ENCODE data around the gene DEXI.

Gene DEXI

DNA sequence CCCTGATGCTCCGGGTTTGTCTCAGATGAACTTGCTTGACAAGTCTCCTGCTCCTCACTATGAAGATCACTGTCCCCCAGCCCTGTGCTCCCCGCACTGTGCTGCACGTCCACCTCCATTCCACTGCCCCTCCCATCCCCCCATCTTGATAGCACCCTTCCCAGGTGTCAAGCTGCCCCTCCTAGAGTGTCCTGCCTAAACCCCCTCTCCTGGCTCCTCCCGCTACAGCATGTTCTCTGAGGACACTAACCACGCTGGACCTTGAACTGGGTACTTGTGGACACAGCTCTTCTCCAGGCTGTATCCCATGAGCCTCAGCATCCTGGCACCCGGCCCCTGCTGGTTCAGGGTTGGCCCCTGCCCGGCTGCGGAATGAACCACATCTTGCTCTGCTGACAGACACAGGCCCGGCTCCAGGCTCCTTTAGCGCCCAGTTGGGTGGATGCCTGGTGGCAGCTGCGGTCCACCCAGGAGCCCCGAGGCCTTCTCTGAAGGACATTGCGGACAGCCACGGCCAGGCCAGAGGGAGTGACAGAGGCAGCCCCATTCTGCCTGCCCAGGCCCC, 18.5 kb downstream of the DEXI start:
- DNase-seq (ENCODE audit: insufficient read length, low spot score) = no peak
- TF ChIP-seq, protein P1, sequence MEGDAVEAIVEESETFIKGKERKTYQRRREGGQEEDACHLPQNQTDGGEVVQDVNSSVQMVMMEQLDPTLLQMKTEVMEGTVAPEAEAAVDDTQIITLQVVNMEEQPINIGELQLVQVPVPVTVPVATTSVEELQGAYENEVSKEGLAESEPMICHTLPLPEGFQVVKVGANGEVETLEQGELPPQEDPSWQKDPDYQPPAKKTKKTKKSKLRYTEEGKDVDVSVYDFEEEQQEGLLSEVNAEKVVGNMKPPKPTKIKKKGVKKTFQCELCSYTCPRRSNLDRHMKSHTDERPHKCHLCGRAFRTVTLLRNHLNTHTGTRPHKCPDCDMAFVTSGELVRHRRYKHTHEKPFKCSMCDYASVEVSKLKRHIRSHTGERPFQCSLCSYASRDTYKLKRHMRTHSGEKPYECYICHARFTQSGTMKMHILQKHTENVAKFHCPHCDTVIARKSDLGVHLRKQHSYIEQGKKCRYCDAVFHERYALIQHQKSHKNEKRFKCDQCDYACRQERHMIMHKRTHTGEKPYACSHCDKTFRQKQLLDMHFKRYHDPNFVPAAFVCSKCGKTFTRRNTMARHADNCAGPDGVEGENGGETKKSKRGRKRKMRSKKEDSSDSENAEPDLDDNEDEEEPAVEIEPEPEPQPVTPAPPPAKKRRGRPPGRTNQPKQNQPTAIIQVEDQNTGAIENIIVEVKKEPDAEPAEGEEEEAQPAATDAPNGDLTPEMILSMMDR (IDR thresholded peaks at IDR 0.05; ENCODE audit: insufficient read depth, missing control alignments) = no peak
- FAIRE-seq = no peak

GRCh38 chr16:10923146-10923649, 19.1 kb downstream of the DEXI start:
- DNase-seq (ENCODE audit: insufficient read length, low spot score) = no peak
- no peak for FAIRE-seq
- TF ChIP-seq, protein P1 (IDR thresholded peaks at IDR 0.05; ENCODE audit: insufficient read depth, missing control alignments) = no peak

GRCh38 chr16:10922328-10923145, 19.7 kb downstream of the DEXI start:
- FAIRE-seq = no peak
- no peak for DNase-seq (ENCODE audit: insufficient read length, low spot score)
- TF ChIP-seq, protein P1 (IDR thresholded peaks at IDR 0.05; ENCODE audit: insufficient read depth, missing control alignments) = no peak

- TF ChIP-seq, protein P1 (IDR thresholded peaks at IDR 0.05; ENCODE audit: insufficient read depth, missing control alignments) = no peak
- FAIRE-seq = no peak
- DNase-seq (ENCODE audit: insufficient read length, low spot score) = no peak
Measured at GRCh38 chr16:10921536-10922327, 20.5 kb downstream of the DEXI start.

DNA sequence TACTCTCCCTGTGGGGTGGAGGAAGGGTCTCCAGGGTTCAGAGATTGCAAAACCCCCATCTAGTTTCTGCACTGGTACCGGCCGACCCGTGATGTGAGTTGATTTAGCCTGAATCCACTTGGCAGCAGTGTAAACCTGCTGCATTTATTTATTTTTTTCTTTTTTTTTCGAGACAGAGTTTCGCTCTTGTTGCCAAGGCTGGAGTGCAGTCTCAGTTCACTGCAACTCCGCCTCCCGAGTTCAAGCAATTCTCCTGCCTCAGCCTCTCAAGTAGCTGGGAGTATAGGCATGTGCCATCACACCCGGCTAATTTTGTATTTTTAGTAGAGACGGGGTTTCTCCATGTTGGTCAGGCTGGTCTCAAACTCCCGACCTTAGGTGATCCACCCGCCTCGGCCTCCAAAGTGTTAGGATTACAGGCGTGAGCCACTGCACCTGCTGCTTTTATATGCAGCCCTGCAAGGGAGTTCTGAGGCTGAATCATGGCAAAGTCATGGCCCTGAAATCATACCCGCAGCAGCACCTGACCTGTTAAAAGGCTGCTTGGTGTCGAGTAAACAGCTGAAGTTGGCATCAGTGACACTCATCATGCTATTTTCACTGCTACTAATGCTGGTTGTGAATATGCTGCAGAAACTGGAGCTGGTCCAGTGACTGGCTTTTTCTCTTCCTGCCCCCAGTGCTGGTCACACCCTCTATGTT, 21.4 kb downstream of the DEXI start:
- DNase-seq (ENCODE audit: insufficient read length, low spot score) (no peak), FAIRE-seq (no peak)
- TF ChIP-seq, protein P1 (IDR thresholded peaks at IDR 0.05; ENCODE audit: insufficient read depth, missing control alignments) = no peak

- FAIRE-seq (no peak), DNase-seq (ENCODE audit: insufficient read length, low spot score) (no peak)
- TF ChIP-seq, protein P1 (IDR thresholded peaks at IDR 0.05; ENCODE audit: insufficient read depth, missing control alignments) = no peak
Measured at GRCh38 chr16:10919003-10919351, 23.3 kb downstream of the DEXI start.

Measured in D721Med (cell line).